Fibroblast of skin of right biceps (primary cell): ENCODE results near the gene DHX40.
"Not testable (repeated sequence)": the region's sequence is repeated elsewhere in the genome, so short reads cannot be mapped to it uniquely, and the experiment has no call there.

Experiments used
- DNase-seq: peaks from one replicate; pipeline ENCODE4 v3.0.0-alpha.2; 2013

Gene DHX40

GRCh38 chr17:59565171-59565958 is at the start of gene DHX40:
Gene DHX40, plus strand, starts transcription at chr17:59565610. Its CDS starts 62 bp downstream, at chr17:59565672.
- DNase-seq, result peak; percentile 96

- DNase-seq, result no peak
Observed at GRCh38 chr17:59516451-59516850, 49.0 kb upstream of the DHX40 start.

GRCh38 chr17:59519132-59519531 is 46.3 kb upstream of the DHX40 start:
- no peak for DNase-seq

GRCh38 chr17:59520251-59520650 is 45.2 kb upstream of the DHX40 start:
- DNase-seq, result no peak

GRCh38 chr17:59521465-59522126 is 43.8 kb upstream of the DHX40 start:
- DNase-seq, result peak; percentile 53

- not testable (repeated sequence) for DNase-seq
Observed at GRCh38 chr17:59524930-59525329, 40.5 kb upstream of the DHX40 start.

- no peak for DNase-seq
Observed at GRCh38 chr17:59525668-59526067, 39.7 kb upstream of the DHX40 start.

GRCh38 chr17:59526451-59526850 is 39.0 kb upstream of the DHX40 start:
- DNase-seq, result no peak

- DNase-seq, result no peak
Observed at GRCh38 chr17:59527325-59527917, 38.0 kb upstream of the DHX40 start.

- DNase-seq, result no peak
Observed at GRCh38 chr17:59527931-59528330, 37.5 kb upstream of the DHX40 start.

- no peak for DNase-seq
Observed at GRCh38 chr17:59530531-59530930, 34.9 kb upstream of the DHX40 start.

- DNase-seq, result no peak
Observed at GRCh38 chr17:59533694-59534093, 31.7 kb upstream of the DHX40 start.

GRCh38 chr17:59534583-59534982 is 30.8 kb upstream of the DHX40 start:
- DNase-seq, result no peak

- DNase-seq, result no peak
Observed at GRCh38 chr17:59538195-59538909, 27.1 kb upstream of the DHX40 start.

GRCh38 chr17:59542960-59543635 is 22.3 kb upstream of the DHX40 start:
- no peak for DNase-seq

GRCh38 chr17:59545942-59546341 is 19.5 kb upstream of the DHX40 start:
- no peak for DNase-seq

- peak; percentile 9 for DNase-seq
Observed at GRCh38 chr17:59547131-59547915, 18.1 kb upstream of the DHX40 start.

- DNase-seq, result not testable (repeated sequence)
Observed at GRCh38 chr17:59548985-59549384, 16.4 kb upstream of the DHX40 start.

GRCh38 chr17:59550703-59551102 is 14.7 kb upstream of the DHX40 start:
- no peak for DNase-seq

GRCh38 chr17:59558039-59558438 is 7.4 kb upstream of the DHX40 start:
- no peak for DNase-seq

GRCh38 chr17:59558953-59559352 is 6.5 kb upstream of the DHX40 start:
- DNase-seq, result peak; percentile 9

- DNase-seq, result peak; percentile 4
Observed at GRCh38 chr17:59561042-59561441, 4.4 kb upstream of the DHX40 start.
